GM18870 (cell line): ENCODE data around the gene CDH11.

Source experiments
- ATAC-seq: cut with Tn5 transposase; IDR thresholded peaks from one replicate; pipeline ENCODE4 v1.9.1; 2021; ENCODE audit warnings: moderate library complexity; ENCODE audit not compliant: unreplicated experiment

The CDH11 gene

GRCh38 chr16:65041667-65042066 lies 80.2 kb downstream of the CDH11 start:
- no peak for ATAC-seq

- no peak for ATAC-seq
These were observed 83.8 kb downstream of the CDH11 start for GRCh38 chr16:65038100-65038499.

DNA sequence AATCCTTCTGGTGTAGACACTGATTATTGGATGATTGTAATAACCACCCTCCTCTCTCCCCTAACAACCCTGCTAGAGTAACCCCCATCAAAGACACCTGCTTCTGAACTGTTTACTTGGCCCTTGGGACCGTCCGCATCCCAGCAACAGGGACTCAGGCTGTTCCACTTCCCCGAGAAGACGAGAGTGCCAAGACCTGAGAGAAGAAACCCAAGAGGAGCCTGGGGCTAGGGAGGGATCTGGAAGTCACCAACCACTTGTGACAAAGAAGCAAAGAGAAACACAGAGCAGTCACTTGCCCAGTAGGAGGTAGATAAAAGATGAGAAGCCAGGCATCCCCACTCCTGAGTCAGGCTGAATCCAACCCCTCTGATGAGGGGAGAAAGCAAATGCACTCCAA lies 84.3 kb downstream of the CDH11 start:
- no peak for ATAC-seq

- ATAC-seq: no peak
These were observed 86.9 kb downstream of the CDH11 start for GRCh38 chr16:65034915-65035314.

- ATAC-seq: no peak
These were observed 89.5 kb downstream of the CDH11 start for GRCh38 chr16:65032387-65032786.

GRCh38 chr16:65024767-65025178 lies 97.1 kb downstream of the CDH11 start:
- no peak for ATAC-seq

GRCh38 chr16:65023802-65024201 lies 98.1 kb downstream of the CDH11 start:
- ATAC-seq: no peak

DNA sequence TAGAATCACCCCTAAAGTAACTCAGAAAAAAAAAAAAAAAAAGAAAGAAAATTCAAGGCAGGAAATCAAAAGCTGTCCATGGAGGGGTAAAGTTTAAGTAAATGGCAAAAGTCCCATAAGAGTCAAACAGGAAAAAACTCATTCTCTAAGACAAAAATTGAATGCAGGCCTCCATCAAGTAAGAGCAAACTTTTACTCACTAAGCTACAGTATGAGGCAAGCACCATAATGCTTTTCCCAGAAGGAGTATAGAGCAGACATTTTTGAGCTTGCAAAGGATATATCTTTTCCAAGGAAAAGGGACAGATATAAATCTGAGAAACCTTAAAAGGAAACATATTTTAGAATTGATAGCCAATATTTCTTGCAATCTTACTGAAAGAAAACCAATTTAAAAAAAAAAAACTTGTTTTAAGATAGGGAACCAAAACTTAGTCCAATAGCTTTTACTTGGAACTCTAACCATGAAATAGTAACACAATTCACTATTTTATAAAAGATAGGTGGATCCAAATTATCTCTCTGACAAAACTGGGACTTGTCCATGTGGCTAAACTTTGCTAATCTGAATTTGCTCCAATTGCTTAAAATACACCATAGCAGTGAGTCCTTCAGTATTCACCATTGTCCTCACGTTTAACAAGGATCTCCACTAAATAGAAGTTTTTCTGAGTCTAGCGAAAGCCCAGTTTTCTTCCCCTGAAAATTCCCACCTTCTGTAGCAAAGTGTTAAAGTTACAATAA lies 99.8 kb downstream of the CDH11 start:
- no peak for ATAC-seq

DNA sequence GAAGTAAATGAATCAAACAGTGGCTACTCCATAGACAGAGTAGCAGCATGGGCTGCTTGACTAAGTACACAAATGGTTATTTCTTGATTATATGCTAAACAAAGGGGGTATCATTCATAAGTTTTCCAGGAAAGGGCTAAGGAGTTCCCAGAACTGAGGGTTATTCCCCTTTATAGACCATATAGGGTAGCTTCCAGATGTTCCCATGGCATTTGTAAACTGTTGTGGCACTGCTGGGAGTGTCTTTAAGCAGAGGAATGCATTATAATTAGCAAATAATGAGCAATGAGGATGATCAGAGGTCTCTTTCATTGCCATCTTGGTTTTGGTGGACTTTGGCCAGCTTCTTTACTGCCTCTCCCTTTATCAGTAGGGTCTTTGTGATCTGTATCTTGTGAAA lies 105.1 kb downstream of the CDH11 start:
- ATAC-seq: no peak

DNA sequence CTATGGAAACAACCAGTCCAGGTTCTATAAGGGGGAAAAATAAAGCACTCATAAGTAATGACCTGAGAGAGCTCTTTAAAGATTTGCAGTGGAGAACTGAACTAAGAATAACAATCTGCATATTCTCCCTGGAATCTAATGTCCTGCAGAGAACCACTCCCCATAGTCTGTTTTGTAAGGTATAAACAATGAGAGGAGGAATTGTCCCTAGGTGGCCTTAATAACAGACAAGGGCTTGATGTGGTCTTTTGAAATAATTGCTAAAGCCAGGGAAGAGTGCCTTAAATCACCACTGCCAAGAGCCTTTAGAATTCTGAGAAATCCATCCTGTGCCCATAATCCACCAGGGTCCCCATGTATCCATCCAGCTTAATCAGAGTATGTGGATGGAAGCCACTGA lies 106.3 kb downstream of the CDH11 start:
- ATAC-seq: no peak

DNA sequence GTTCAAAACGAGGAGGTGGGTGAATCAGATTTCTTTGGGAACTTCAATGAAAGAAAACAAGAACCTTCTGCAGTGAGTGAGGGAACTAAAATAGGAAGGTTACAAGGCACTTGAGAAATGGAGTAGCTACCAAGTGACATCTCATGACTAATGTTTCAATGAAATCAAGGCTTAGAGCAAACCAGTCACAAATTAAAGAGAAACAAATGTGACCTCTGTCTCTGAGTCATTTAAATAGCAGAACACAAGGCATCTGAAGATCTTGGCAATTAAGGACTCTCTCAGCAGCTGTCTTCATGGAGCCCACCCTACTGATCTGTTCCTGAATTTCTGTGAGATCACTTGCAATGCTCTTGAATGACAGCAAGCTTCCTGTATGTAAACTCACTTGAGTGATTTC lies 109.5 kb downstream of the CDH11 start:
- no peak for ATAC-seq

DNA sequence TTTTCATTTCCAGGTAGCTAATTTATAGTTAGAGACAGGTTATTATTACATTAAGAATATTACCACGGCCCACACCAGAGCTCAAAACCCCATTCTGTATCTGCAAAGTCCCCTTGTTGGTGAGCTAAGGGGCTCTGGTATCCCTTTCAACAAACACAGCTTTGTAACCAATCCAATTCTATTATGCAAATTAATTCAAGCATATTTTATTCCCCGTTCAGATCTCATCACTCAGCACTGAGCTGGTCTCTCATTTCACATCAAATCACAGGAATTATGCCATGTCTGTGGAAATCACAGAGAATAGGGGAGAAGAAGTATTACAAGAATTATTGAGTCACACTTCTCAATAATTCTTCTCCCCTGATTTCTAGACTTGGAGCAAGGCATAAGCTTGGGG lies 111.7 kb downstream of the CDH11 start:
- ATAC-seq: no peak

GRCh38 chr16:65005696-65006095 lies 116.2 kb downstream of the CDH11 start:
- ATAC-seq: no peak

DNA sequence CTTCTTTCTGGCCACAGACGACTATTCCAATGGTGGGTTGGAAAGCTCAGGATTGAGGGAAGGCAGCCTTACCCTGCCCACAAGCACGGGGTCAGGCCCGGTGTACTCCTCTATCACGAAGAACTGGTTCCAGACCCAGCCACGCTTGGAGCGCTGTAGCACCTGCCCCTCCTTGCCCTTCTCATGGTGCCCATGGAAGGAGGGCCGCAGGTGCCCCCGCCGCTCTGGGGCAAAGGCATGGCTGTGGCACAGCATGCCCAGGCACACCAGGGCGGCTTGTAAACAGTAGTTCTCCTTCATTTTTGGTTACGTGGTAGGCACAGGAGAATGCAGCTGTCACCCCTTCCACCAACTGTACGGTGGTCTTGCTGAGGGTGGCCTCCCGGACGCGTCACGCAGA lies 117.3 kb downstream of the CDH11 start:
- no peak for ATAC-seq

GRCh38 chr16:65003621-65004020 lies 118.2 kb downstream of the CDH11 start:
- ATAC-seq: no peak

DNA sequence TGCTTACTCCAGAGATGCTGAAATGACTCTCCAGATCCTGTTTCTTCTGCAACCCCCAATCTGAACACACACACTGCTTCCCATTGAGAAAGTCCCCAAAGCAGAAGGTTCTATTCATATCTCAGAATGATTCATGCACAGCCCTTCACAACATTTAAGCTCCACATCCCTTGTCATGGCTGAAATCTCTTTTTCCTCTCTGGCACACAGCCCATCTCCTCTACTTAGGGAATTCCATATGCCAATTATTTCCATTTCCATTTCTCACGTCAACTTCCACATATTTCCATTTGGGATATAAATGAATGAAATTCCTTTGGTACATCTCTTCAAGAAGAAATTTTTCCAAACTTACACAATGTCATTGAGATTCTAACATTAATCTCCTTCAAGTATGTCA lies 119.6 kb downstream of the CDH11 start:
- ATAC-seq: no peak

GRCh38 chr16:65000654-65001053 lies 121.2 kb downstream of the CDH11 start:
- ATAC-seq: no peak

DNA sequence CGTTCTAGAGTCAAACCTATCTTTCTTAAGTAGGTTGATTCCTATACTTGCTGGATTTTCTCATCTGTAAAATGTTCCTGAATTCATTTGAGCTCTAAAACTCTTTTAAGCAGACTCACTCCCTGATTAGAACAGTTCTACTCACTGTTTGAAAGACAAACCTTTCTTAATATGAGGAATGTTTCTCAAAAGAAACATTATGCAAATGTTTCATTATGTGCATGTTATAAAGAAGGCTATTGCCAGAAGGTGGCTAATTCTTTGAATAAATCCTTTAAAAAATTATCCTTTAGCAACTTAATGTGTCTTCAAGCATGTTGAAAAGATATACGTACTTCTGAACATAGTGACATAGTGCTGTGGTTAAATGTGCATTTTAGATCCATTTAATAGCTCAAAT lies 124.1 kb downstream of the CDH11 start:
- ATAC-seq: no peak

DNA sequence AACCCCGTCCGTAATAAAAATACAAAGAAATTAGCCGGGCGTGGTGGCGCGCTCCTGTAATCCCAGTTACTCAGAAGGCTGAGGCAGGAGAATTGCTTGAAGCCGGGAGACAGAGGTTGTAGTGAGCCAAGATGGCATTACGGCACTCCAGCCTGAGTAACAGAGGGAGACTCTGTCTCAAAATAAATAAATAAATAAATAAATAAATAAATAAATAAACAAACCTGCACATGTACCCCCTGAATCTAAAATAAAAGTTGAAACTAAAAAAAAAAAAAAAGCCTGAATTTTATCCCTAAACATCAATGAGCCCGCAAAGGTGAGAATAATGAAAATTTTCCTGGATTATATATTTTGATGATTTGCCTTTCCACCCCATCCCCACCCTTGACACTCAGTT lies 124.7 kb downstream of the CDH11 start:
- ATAC-seq: no peak

DNA sequence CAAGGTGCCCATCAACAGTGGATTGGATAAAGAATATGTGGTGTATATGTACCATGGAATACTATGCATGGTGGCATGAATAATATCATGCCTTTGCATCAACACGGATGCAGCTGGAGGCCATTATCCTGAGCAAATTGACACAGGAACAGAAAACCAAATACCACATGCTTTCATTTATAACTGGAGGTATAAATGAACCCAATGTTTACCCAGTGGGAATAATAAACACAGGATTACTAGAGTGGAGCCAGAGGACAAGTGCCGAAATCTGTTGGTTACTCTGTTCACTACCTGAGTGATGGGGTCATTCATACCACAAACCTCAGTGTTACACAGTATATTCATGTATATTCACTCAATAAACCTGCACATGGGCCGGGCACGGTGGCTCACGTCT lies 125.2 kb downstream of the CDH11 start:
- no peak for ATAC-seq

- ATAC-seq: no peak
These were observed 128.4 kb downstream of the CDH11 start for GRCh38 chr16:64993464-64993863.

DNA sequence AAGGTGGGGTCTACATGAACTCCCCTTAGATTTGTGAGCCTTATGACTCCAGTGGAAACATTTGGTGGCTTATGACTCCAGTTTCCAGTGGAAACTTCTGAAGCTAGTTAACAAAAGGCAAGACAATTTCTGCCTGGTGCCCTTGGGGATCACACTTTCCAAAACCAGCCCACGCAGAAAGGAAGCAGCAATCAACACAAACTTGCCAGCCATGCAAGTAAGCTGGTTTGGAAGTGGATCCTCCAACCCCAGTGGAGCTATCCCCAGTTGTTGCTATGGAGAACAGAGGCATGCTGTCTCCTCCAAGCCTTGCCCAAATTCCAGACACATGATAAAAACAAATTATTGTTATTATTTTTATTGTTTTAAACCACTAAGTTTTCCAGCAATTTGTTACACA lies 130.9 kb downstream of the CDH11 start:
- no peak for ATAC-seq

- no peak for ATAC-seq
These were observed 131.8 kb downstream of the CDH11 start for GRCh38 chr16:64990101-64990500.
